T-helper 17 cell (primary cell): Measurements from ENCODE around the gene CCNQ. TPM values are rescaled to one million over a fixed set of nuclear protein-coding genes. Genes with fewer than 3 reads are reported as not detected.

Experiments used
- ATAC-seq: fragments of 150-1000 bp; cut with Tn5 transposase; 2 replicates; pipeline ENCODE4 v1.10.0; 2021; ENCODE audit warnings: mild to moderate bottlenecking, moderate library complexity
- DNase-seq, 3 donors: peaks; one replicate each; pipeline versions ENCODE4 v3.0.0 to v3.0.0-alpha.2; 2020 to 2021
- H3K9me3 ChIP-seq: one replicate; pipeline ENCODE4 v1.7.0; 2013; ENCODE audit warnings: low read length, mild to moderate bottlenecking; ENCODE audit not compliant: control insufficient read depth, poor library complexity, severe bottlenecking
- H3K27ac Mint-ChIP-seq: one replicate; pipeline ENCODE4 v1.8.0; 2022; ENCODE audit warnings: mild to moderate bottlenecking, moderate library complexity, mixed read lengths
- H3K27me3 Mint-ChIP-seq: one replicate; pipeline ENCODE4 v1.8.0; 2022; ENCODE audit warnings: mixed read lengths
- H3K36me3 Mint-ChIP-seq: one replicate; pipeline ENCODE4 v1.8.0; 2022; ENCODE audit warnings: low read depth, mixed read lengths
- H3K4me1 Mint-ChIP-seq: one replicate; pipeline ENCODE4 v1.8.0; 2022; ENCODE audit warnings: mild to moderate bottlenecking, mixed read lengths
- H3K4me3 Mint-ChIP-seq: one replicate; pipeline ENCODE4 v1.8.0; 2022; ENCODE audit warnings: mild to moderate bottlenecking, moderate library complexity, mixed read lengths
- total RNA-seq, 4 donors: library from RNA in 2 of 4; stranded (reverse) in 2 of 4; gene quantifications; one replicate each; pipeline ENCODE4 v1.2.3 and lab custom pipeline; 2022 to 2026

CCNQ gene
- total RNA-seq, 2 donors from 2014 or later, result 14.6 to 19.2 TPM

DNA sequence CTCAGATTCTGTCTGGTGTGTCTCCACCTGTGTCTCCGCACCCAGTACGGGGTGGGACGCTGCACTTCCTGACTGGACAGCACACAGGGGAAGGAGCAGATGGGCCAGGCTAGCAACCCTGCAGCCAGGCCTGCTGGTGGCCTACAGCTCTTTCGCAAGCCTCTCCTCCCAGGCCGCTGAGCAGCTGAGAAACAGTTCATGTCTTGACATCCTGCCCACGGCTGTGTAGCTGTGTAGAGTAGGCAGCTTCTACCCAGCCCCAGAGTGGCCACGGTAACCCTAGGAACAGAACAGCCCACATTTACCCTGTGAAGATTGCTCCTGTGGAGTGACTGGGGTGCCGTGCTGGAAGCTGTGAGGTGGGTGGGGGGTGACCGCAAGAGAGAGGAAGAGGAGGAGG, 38.9 kb downstream of the CCNQ start:
- no peak for DNase-seq
- no peaks in the 10 kb centered on the region for H3K9me3 ChIP-seq
- Mint-ChIP-seq H3K27me3 (no peaks in the 10 kb centered on the region), H3K36me3 (no peaks in the 10 kb centered on the region), H3K27ac (no peak overlapping the region), H3K4me1 (peaks cover 2% of the 10 kb centered on the region), H3K4me3 (no peak overlapping the region)
- ATAC-seq, result no peak

- ATAC-seq (no peak), DNase-seq (no peak)
- no peaks in the 10 kb centered on the region for H3K27me3 Mint-ChIP-seq
- H3K9me3 ChIP-seq, result no peaks in the 10 kb centered on the region
- H3K4me3 Mint-ChIP-seq, result no peak overlapping the region
- H3K36me3 Mint-ChIP-seq, result no peaks in the 10 kb centered on the region
- no peak overlapping the region for H3K27ac Mint-ChIP-seq
- no peaks in the 10 kb centered on the region for H3K4me1 Mint-ChIP-seq
Measured at GRCh38 chrX:153557618-153558355, 41.2 kb downstream of the CCNQ start.

GRCh38 chrX:153556767-153557166, 42.2 kb downstream of the CCNQ start:
- Mint-ChIP-seq H3K4me3 (no peak overlapping the region), H3K36me3 (no peaks in the 10 kb centered on the region), H3K27ac (no peak overlapping the region), H3K4me1 (no peaks in the 10 kb centered on the region), H3K27me3 (no peaks in the 10 kb centered on the region)
- no peaks in the 10 kb centered on the region for H3K9me3 ChIP-seq
- no peak for DNase-seq
- ATAC-seq, result no peak

DNA sequence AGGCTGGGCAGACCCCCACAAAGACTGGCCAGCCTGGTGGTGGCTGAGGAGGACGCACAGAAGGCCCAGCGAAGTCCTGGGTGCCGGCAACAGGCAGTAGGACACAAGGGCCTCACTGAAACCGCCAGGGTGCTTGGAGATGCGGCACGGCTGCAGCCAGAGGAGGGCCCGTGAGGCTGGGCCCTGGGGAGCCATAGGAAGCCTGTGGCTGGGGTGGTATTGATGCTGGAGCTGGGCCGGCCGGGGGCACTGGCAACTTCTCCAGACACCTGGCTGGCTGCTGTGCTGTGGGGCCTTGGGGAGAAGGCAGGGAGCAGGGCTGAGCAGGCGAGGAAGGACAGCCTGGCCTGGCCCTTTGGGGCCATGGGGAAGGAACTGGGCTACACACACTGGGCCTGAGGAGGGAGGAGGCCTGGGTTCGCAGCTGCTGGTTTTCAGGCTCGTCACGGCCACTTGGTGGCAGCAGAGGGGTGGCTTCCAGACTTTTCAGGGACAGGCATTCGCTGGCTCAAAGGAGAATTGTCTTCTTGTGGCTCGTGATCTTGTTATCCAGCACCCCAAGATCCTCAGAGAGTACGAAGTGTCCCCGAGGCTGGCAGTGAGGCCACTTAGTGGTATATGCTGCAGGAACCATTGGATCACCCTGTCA, 44.3 kb downstream of the CCNQ start:
- H3K4me1 Mint-ChIP-seq, result no peaks in the 10 kb centered on the region
- H3K27ac Mint-ChIP-seq, result no peak overlapping the region
- ATAC-seq, result peak; percentile 60
- H3K27me3 Mint-ChIP-seq, result no peaks in the 10 kb centered on the region
- DNase-seq, result peak; percentile 23 to 45 (median 31)
- H3K9me3 ChIP-seq, result no peaks in the 10 kb centered on the region
- H3K36me3 Mint-ChIP-seq, result no peaks in the 10 kb centered on the region
- no peak overlapping the region for H3K4me3 Mint-ChIP-seq

GRCh38 chrX:153551135-153551534, 47.8 kb downstream of the CCNQ start:
- no peak for ATAC-seq
- Mint-ChIP-seq H3K27me3 (no peaks in the 10 kb centered on the region), H3K27ac (no peak overlapping the region), H3K36me3 (no peaks in the 10 kb centered on the region), H3K4me3 (no peak overlapping the region), H3K4me1 (no peaks in the 10 kb centered on the region)
- no peaks in the 10 kb centered on the region for H3K9me3 ChIP-seq
- DNase-seq, result no peak

GRCh38 chrX:153549807-153550206, 49.1 kb downstream of the CCNQ start:
- Mint-ChIP-seq H3K4me1 (no peaks in the 10 kb centered on the region), H3K4me3 (no peak overlapping the region), H3K36me3 (no peaks in the 10 kb centered on the region), H3K27ac (no peak overlapping the region), H3K27me3 (no peaks in the 10 kb centered on the region)
- no peaks in the 10 kb centered on the region for H3K9me3 ChIP-seq
- no peak for DNase-seq
- no peak for ATAC-seq

GRCh38 chrX:153549231-153549630, 49.7 kb downstream of the CCNQ start:
- Mint-ChIP-seq H3K36me3 (no peaks in the 10 kb centered on the region), H3K4me3 (no peak overlapping the region), H3K27ac (no peak overlapping the region), H3K27me3 (no peaks in the 10 kb centered on the region), H3K4me1 (no peaks in the 10 kb centered on the region)
- DNase-seq (no peak), ATAC-seq (no peak)
- no peaks in the 10 kb centered on the region for H3K9me3 ChIP-seq

- H3K27ac Mint-ChIP-seq, result no peak overlapping the region
- H3K36me3 Mint-ChIP-seq, result no peaks in the 10 kb centered on the region
- ATAC-seq (no peak), DNase-seq (no peak)
- no peaks in the 10 kb centered on the region for H3K27me3 Mint-ChIP-seq
- no peaks in the 10 kb centered on the region for H3K9me3 ChIP-seq
- H3K4me3 Mint-ChIP-seq, result no peak overlapping the region
- no peaks in the 10 kb centered on the region for H3K4me1 Mint-ChIP-seq
Measured at GRCh38 chrX:153547195-153547594, 51.7 kb downstream of the CCNQ start.

- H3K27me3 Mint-ChIP-seq, result no peaks in the 10 kb centered on the region
- no peak overlapping the region for H3K27ac Mint-ChIP-seq
- H3K4me3 Mint-ChIP-seq, result no peak overlapping the region
- H3K4me1 Mint-ChIP-seq, result no peaks in the 10 kb centered on the region
- DNase-seq, result no peak
- H3K9me3 ChIP-seq, result no peaks in the 10 kb centered on the region
- H3K36me3 Mint-ChIP-seq, result no peaks in the 10 kb centered on the region
- ATAC-seq, result no peak
Measured at GRCh38 chrX:153546386-153546785, 52.6 kb downstream of the CCNQ start.

DNA sequence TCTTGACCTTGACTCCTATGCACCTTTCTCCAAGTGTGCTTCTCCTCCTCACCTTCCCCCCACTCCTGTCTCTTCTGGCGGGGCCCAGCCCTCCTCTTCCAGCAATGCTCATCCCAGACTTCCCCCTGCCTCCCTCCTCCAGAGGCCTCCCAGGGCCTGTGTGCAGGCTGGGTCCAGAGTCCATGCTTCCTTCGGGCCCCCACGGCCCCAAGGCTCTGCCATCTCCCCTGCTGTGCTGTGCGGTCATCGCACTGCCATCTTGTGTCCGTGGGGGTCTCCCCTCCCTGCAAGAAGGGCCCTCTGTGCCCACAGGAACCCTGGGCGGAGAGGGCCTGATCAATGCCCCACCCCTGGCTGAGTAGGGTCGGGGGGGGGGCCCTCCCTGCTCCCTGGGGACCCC, 54.2 kb downstream of the CCNQ start:
- no peak overlapping the region for H3K4me3 Mint-ChIP-seq
- H3K27ac Mint-ChIP-seq, result no peak overlapping the region
- no peaks in the 10 kb centered on the region for H3K9me3 ChIP-seq
- H3K4me1 Mint-ChIP-seq, result no peaks in the 10 kb centered on the region
- no peaks in the 10 kb centered on the region for H3K27me3 Mint-ChIP-seq
- H3K36me3 Mint-ChIP-seq, result no peaks in the 10 kb centered on the region
- ATAC-seq (no peak), DNase-seq (no peak)

DNA sequence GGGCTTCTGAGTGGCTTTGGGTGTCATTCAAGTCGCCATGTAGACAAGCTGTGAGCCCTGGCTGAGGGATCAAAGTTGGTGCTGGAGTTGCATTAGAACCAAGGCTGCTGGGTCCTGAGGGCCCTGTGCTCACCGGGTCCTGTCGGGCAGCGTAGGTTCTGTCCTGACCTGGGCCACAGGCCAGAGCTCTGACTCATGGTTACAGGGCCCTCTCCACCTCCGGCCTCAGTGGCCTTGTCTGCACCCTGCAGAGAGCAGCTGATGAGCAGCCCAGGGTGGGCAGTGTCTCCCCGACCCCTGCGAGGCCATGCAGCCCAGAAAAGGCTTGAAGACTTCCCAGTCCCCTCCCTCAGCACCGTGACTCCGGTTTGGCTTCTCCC, 59.0 kb downstream of the CCNQ start:
- ATAC-seq (no peak), DNase-seq (no peak)
- H3K9me3 ChIP-seq, result no peaks in the 10 kb centered on the region
- Mint-ChIP-seq H3K4me3 (no peak overlapping the region), H3K36me3 (no peaks in the 10 kb centered on the region), H3K4me1 (no peaks in the 10 kb centered on the region), H3K27me3 (no peaks in the 10 kb centered on the region), H3K27ac (no peak overlapping the region)

DNA sequence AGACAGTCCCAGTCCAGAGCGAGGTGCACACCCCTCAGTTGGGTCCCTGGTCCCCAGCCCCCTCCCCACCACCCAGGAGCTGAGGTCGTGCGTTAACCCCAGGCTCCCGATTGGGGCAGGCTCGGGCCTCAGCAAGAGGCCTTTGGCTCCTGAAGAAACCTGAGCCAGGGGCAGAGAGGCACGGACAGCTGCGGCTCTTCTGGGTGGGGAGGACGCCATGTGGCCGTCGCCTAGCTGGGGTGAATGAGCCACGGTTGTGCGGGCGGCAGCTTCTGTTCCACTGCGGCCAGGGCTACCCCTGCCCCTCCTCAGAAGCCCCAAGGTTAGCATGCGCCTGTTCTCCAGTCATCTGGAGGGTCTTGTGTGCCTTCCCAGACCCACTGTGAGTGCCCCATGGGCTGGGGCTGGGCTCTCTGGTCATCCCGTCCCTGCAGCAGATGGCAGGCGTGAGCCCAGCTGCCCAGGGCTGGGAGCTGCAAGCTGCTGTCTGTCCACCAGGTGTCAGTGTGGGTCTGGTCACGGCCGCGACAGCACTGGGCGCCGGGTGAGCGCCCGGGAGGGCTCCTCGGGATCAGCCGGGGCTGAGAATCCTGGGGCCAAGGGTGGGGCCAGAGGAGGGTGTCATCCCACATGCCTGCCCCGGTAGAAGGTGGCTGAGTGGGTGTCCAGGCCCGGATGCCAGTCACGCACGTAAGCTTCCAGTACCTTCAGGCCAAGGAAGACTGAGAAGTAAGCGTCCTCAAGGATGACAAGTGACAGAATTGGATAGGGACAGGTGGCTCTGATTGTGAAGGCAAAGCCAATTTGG, 59.6 kb downstream of the CCNQ start:
- no peaks in the 10 kb centered on the region for H3K9me3 ChIP-seq
- ATAC-seq (peak; percentile 82), DNase-seq (peak; percentile 28 to 47 (median 29))
- Mint-ChIP-seq H3K4me3 (no peak overlapping the region), H3K27me3 (no peaks in the 10 kb centered on the region), H3K36me3 (no peaks in the 10 kb centered on the region), H3K4me1 (no peaks in the 10 kb centered on the region), H3K27ac (no peak overlapping the region)

DNA sequence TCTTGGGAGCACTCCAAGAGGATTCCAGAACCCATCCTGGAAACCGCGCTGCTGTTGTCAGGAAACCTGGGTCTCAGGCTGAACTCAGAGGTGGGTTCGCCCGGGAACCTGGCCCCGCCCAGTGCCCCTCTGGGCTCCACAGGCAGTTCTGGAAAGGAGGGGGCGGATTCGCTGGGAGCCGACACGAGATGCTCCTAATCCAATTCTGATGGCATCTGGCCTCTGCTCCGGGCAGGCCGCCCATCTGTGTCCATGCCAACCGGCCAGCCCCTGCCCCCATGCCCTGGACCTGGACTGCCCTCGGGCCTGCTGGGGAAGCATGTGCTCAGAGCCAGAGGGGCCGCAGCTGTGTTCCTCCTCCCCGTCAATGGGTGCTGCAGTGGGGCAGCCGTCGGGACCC, 60.5 kb downstream of the CCNQ start:
- H3K36me3 Mint-ChIP-seq, result no peaks in the 10 kb centered on the region

More for the DNA sequence above, 60.5 kb downstream of the CCNQ start:
- ATAC-seq (no peak), DNase-seq (no peak)
- Mint-ChIP-seq H3K27ac (no peak overlapping the region), H3K4me1 (no peaks in the 10 kb centered on the region), H3K4me3 (no peak overlapping the region), H3K27me3 (no peaks in the 10 kb centered on the region)
- H3K9me3 ChIP-seq, result no peaks in the 10 kb centered on the region
